ENCODE measurements around the gene RALA.

Gene RALA

GRCh38 chr7:39613577-39613976, 9.8 kb upstream of the RALA start:
- no peak for DNase-seq (ENCODE audit: low read depth in 2 of 2)

- DNase-seq (ENCODE audit: low read depth in 2 of 2): no peak
Observed at GRCh38 chr7:39614299-39614698, 9.1 kb upstream of the RALA start.

GRCh38 chr7:39615350-39615975, 7.9 kb upstream of the RALA start:
- DNase-seq (ENCODE audit: low read depth in 2 of 2): no peak

GRCh38 chr7:39616138-39616537, 7.2 kb upstream of the RALA start:
- DNase-seq (ENCODE audit: low read depth in 2 of 2): no peak

- no peak for DNase-seq (ENCODE audit: low read depth in 2 of 2)
Observed at GRCh38 chr7:39617005-39617404, 6.4 kb upstream of the RALA start.

GRCh38 chr7:39618868-39619267, 4.5 kb upstream of the RALA start:
- DNase-seq (ENCODE audit: low read depth in 2 of 2): no peak

GRCh38 chr7:39620486-39620885, 2.9 kb upstream of the RALA start:
- DNase-seq (ENCODE audit: low read depth in 2 of 2): no peak

- no peak for DNase-seq (ENCODE audit: low read depth in 2 of 2)
Observed at GRCh38 chr7:39621261-39621660, 2.1 kb upstream of the RALA start.

GRCh38 chr7:39621784-39622411, 1.5 kb upstream of the RALA start:
- no peak for DNase-seq (ENCODE audit: low read depth in 2 of 2)

GRCh38 chr7:39622609-39623008, 763 bp upstream of the RALA start:
- no peak for DNase-seq (ENCODE audit: low read depth in 2 of 2)

- DNase-seq (ENCODE audit: low read depth in 2 of 2): no peak
Observed at GRCh38 chr7:39623732-39624441, 515 bp downstream of the RALA start.

GRCh38 chr7:39624442-39624807, 1.1 kb downstream of the RALA start:
- DNase-seq (ENCODE audit: low read depth in 2 of 2): no peak

GRCh38 chr7:39624935-39625694, 1.7 kb downstream of the RALA start:
- DNase-seq (ENCODE audit: low read depth in 2 of 2): no peak

- DNase-seq (ENCODE audit: low read depth in 2 of 2): no peak
Observed at GRCh38 chr7:39631736-39632308, 8.4 kb downstream of the RALA start.

- DNase-seq (ENCODE audit: low read depth in 2 of 2): peak in 1 of 2 donors; percentile 6
Observed at GRCh38 chr7:39633563-39634477, 10.4 kb downstream of the RALA start.

- DNase-seq (ENCODE audit: low read depth in 2 of 2): no peak
Observed at GRCh38 chr7:39634478-39634805, 11.1 kb downstream of the RALA start.

GRCh38 chr7:39637400-39637799, 14.0 kb downstream of the RALA start:
- DNase-seq (ENCODE audit: low read depth in 2 of 2): no peak

GRCh38 chr7:39637963-39638485, 14.7 kb downstream of the RALA start:
- no peak for DNase-seq (ENCODE audit: low read depth in 2 of 2)

GRCh38 chr7:39642896-39643295, 19.5 kb downstream of the RALA start:
- DNase-seq (ENCODE audit: low read depth in 2 of 2): no peak

GRCh38 chr7:39644170-39644569, 20.8 kb downstream of the RALA start:
- DNase-seq (ENCODE audit: low read depth in 2 of 2): no peak
